ENCODE data around the gene HTR1D.
"Not testable (repeated sequence)": the region's sequence is repeated elsewhere in the genome, so short reads cannot be mapped to it uniquely, and the experiment has no call there.

Gene HTR1D

GRCh38 chr1:23215751-23216449, 1.4 kb downstream of the HTR1D start:
- no peak for DNase-seq

DNA sequence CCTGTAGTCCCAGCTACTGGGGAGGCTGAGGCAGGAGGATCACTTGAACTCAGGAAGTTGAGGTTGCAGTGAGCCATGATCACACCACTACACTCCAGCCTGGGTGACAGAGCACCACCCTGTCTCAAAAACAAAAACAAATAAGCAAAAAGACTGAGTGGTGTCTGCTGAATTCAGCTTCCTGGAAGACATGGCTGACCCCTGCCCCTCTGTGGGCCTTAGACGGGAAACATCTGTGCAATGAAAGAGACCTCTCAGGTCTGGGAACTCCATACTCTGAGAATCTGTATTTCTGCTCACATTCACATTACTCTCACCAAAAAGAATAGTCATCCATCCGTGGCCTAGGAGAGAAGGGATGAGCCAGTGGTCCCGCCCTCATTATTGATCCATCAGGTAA, 2.0 kb downstream of the HTR1D start:
- no peak for DNase-seq

DNA sequence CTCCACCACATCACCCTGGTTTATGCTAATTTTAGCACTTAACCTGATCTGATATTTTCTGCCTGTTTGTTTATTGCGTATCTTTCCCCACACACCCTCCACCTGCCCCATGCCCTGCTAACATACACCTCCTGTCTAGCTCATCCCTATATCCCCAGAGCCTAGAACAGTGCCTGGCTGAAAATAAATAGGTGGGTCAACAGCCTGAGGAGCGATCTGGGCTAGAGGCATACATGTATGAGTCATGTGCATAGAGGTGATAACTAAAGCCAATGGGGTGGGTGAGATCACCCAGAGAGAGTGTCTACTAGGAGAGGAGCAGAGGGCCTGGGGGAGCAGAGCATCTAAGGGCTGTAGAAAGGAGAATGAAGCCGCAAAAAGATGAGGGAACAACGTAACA, 2.7 kb downstream of the HTR1D start:
- DNase-seq = no peak

- DNase-seq = no peak
Observed at GRCh38 chr1:23211955-23212354, 5.3 kb downstream of the HTR1D start.

DNA sequence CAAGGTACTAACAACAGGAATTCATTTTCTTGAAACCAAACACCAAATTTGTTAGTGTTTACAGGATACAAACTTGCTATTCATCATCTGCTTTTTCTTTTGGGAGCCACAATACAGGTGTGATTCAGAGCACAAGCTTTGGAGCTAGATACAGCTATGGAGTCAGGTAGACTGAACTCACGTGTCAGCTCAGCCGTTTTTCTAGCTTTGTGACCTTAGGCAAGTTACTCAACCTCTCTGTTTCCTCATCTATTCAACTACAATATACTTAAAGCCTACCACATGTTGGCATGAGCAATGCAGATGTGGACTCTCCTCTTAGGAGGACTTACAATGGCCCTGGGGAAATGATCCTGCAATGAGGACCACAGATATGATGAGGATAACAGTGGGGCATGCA, 6.3 kb downstream of the HTR1D start:
- no peak for DNase-seq

- no peak for DNase-seq
Observed at GRCh38 chr1:23210351-23210785, 6.9 kb downstream of the HTR1D start.

GRCh38 chr1:23209770-23210169, 7.5 kb downstream of the HTR1D start:
- no peak for DNase-seq

- DNase-seq = no peak
Observed at GRCh38 chr1:23208527-23208926, 8.8 kb downstream of the HTR1D start.

DNA sequence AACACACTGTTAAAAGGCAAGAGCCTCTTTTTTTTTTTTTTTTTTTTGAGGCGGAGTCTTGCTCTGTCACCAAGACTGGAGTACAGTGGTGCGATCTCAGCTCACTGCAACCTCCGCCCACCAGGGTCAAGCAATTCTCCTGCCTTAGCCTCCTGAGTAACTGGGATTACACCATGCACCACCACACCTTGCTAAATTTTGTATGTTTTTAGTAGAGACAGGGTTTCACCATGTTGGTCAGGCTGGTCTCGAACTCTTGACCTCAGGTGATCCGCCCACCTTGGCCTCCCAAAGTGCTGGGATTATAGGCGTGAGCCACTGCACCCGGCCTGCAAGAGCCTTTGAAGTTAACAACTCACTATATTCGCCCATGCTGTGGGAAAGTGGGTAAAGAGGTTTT, 9.6 kb downstream of the HTR1D start:
- DNase-seq = not testable (repeated sequence)

DNA sequence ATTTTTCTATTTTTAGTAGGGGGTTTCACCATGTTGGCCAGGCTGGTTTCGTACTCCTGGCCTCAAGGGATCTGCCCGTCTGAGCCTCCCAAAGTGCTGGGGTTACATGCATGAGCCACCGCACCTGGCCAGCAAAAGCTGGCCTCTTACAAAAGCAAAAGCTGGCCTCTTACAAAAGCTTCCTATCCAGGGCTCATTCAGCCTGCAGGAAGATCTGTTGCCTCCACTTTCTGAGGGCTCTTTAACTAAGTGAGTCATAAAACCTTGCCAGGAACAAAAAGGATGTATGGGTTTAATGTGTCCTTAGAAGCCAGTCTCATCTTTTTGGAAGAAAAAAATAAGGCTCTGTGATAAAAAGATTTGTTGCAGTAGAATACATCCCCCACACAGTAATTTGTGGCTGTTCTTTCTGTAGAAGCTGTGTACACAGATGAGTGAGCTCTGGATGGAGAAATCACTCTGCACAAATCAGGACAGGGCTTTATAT, 15.0 kb downstream of the HTR1D start:
- no peak for DNase-seq

DNA sequence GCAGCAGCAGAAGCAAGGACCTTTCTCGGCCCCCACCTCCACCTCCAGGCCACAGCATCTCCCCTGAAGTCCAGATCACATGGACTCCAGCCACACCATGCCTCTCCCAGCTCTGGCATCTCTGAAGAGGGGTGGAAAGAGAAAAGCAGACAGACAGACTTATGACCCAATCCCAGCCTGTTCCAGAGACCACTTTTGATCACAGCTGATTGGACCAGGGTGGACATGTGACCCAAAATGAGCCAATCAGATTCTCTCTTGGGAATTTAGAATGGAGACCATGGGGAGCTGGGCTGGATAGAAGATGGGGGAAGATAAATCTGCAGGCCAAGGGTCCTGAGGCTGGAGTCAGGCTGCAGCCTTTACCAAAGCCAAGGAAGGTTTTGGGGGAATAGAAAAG, 16.4 kb downstream of the HTR1D start:
- no peak for DNase-seq

GRCh38 chr1:23198373-23198772, 18.9 kb downstream of the HTR1D start:
- DNase-seq = peak; percentile 70

- peak; percentile 78 for DNase-seq
Observed at GRCh38 chr1:23196627-23197328, 20.5 kb downstream of the HTR1D start.

GRCh38 chr1:23194119-23194984, 22.9 kb downstream of the HTR1D start:
- DNase-seq = peak; percentile 68

DNA sequence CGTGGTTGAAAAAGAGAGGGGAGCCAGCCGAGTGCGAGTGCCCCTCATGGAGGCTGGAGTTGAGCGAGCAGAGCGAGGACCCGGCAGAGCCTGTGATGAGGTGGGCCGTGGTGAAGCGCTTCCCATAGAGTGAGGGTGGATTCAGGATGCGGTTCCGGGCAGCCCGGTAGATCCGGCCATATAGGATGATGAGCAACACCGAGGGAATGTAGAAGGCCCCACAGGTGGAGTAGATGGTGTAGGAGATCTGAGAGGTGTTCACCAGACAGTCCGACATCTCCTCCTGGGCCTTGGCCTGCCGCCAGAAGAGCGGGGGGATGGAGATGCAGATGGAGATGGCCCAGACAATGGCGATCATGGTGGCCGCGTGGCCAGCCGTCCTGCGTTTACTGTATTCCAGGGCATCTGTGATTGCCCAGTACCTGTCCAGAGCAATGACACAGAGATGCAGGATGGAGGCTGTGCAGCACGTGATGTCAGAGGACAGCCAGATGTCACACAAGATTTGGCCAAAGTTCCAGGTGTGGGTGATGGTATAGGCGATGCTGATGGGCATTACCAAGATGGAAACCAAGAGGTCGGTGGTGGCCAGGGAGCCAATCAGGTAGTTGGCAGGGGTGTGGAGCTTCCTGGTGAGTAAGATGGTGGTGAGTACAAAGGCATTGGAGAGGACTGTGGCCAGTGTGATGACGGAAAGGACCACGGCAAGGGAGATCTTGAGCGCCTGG, 23.7 kb downstream of the HTR1D start:
- DNase-seq = no peak

- no peak for DNase-seq
Observed at GRCh38 chr1:23191199-23191598, 26.1 kb downstream of the HTR1D start.

DNA sequence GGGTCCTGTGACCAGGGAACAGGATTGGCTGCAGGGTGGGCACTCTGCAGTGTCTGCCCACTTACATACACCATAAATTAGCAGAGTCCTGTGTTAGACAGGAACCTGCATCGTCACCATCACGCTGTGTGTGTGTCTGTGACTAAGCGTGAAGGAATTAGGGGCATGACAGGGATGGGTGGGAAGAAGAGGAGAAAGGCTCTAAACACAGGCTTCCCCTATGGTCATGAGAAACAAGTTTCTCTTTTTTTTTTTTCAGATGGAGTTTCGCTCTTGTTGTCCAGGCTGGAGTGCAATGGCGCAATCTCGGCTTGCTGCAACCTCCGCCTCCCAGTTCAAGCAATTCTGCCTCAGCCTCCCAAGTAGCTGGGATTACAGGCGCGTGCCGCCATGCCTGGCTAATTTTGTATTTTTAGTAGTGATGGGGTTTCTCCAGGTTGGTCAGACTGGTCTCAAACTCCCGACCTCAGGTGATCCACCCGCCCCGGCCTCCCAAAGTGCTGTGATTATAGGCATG, 28.3 kb downstream of the HTR1D start:
- DNase-seq = not testable (repeated sequence)

DNA sequence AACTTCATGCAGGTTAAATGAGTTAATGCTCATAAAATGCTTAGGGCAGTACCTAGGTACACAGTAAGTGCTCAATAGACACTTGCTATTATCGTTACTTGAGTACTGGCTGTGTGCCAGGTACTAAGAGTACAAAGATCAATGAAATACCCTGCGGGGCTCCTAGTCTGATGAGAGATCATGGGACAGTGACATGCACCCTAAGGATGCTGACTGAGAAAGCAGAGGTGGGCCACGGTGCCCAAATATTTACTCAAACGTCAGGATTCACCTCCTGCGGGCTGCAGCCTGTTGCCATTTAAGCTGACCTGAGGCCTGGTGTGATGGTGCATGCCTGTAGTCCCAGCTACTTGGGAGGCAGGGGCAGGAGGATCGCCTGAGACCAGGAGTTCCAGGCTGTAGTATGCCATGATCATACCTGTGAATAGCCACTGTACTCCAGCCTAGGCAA, 28.8 kb downstream of the HTR1D start:
- no peak for DNase-seq

GRCh38 chr1:23187637-23188036, 29.7 kb downstream of the HTR1D start:
- DNase-seq = no peak

GRCh38 chr1:23185381-23185780, 31.9 kb downstream of the HTR1D start:
- DNase-seq = no peak

DNA sequence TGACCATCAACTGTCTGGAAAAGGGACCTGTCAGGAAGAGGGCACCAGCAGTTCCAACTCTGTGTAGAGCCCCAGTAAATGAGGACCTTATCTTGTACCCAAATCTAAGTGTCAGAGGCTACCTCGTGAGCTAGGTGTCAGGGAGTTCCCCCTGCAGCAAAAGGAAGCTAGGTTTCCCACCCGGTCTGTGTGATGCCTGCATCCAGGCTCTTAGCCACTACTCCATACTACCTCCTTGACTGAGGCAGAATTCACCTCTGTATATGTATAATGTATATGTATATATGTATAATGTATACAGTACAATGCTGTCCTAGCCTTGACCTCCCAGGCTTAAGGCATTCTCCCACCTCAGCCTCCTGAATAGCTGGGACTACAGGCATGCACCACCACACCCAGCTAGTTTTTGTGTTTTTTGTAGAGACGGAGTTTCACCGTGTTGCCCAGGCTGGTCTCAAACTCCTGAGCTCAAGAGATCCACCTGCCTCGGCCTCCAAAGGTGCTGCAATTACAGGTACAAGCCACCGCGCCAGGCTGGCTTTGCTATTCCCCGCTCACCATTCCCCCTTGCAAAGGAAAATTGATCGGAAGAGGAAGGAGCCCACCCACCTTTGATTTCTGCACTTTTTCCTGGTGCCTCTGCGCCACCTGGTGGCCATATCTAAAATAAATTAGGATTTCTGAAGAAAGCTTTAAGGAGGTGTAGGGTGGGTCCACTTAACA, 32.9 kb downstream of the HTR1D start:
- DNase-seq = no peak

DNA sequence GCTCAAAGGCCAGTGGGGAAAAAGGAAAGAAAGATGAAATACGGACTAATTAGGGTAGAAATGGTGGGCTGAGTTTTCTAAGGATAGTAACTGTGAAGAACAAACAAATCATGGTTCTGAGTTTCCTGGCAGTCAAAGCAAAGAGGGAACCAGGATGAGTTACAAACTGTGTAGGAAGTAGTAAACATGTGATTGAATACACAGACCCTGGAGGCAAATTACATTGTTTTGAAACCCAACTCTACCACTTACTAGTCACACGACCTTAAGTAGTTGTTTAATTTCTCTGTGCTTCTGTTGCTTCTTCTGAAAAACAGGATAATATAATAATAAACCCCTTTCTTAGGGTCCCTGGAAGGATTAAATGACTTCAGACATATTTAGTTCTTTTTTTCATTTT, 37.4 kb downstream of the HTR1D start:
- DNase-seq = no peak

Data from amniotic stem cell (primary cell).